ENCODE results near the gene TOMM22. TPM values are rescaled to one million over a fixed set of nuclear protein-coding genes. Genes with fewer than 3 reads are reported as not detected.
A peak's percentile ranks its signal among the peaks of the same experiment; 100 is the strongest.
"Not testable (repeated sequence)": the region's sequence is repeated elsewhere in the genome, so short reads cannot be mapped to it uniquely, and the experiment has no call there.

Gene TOMM22
- polyA plus RNA-seq: 10 to 100 TPM; 14.4 to 41.1 TPM

GRCh38 chr22:38681582-38682335 is at the start of gene TOMM22:
TOMM22 (plus strand) TSS chr22:38681957; CDS start chr22:38681979, 22 bp downstream.
- no peaks in the 10 kb centered on the region for H3K27me3 ChIP-seq (ENCODE audit: control insufficient read depth in 1 of 2, insufficient read depth in 2 of 2, low read length in 2 of 2)
- no peaks in the 10 kb centered on the region for H3K9me3 ChIP-seq (ENCODE audit: control insufficient read depth in 2 of 2, insufficient read depth in 1 of 2, low read depth in 1 of 2, low read length in 1 of 2)
- 0 to 1% methylated on average over 60 of the region's 60 CpGs for WGBS, 2 donors
- H3K36me3 ChIP-seq (ENCODE audit: control insufficient read depth in 2 of 2, insufficient read depth in 2 of 2, low read length in 1 of 2): peaks cover 10 to 16% of the 10 kb centered on the region in 2 donors
- peaks cover 0 to 4% of the 10 kb centered on the region in 2 donors for H3K4me1 ChIP-seq (ENCODE audit: control insufficient read depth in 2 of 2, insufficient read depth in 2 of 2, low read length in 1 of 2)
- H3K4me3 ChIP-seq (ENCODE audit: low read depth in 1 of 2, low read length in 2 of 2): peak within 1 kb of the TSS; percentile 70 to 84
- H3K27ac ChIP-seq (ENCODE audit: low read depth in 2 of 2, low read length in 1 of 2): peak within 1 kb of the TSS; percentile 54 to 58

GRCh38 chr22:38632528-38632927 is 49.2 kb upstream of the TOMM22 start:
- no peaks in the 10 kb centered on the region for H3K4me1 ChIP-seq (ENCODE audit: control insufficient read depth in 2 of 2, insufficient read depth in 2 of 2, low read length in 1 of 2)
- no peaks in the 10 kb centered on the region for H3K36me3 ChIP-seq (ENCODE audit: control insufficient read depth in 2 of 2, insufficient read depth in 2 of 2, low read length in 1 of 2)
- no peaks in the 10 kb centered on the region for H3K27me3 ChIP-seq (ENCODE audit: control insufficient read depth in 1 of 2, insufficient read depth in 2 of 2, low read length in 2 of 2)
- H3K4me3 ChIP-seq (ENCODE audit: low read depth in 1 of 2, low read length in 2 of 2): no peak overlapping the region
- WGBS, 2 donors: 70 to 77% methylated on average over 3 of the region's 3 CpGs
- H3K9me3 ChIP-seq (ENCODE audit: control insufficient read depth in 2 of 2, insufficient read depth in 1 of 2, low read depth in 1 of 2, low read length in 1 of 2): no peaks in the 10 kb centered on the region
- no peak overlapping the region for H3K27ac ChIP-seq (ENCODE audit: low read depth in 2 of 2, low read length in 1 of 2)

GRCh38 chr22:38638216-38638615 is 43.5 kb upstream of the TOMM22 start:
- no peaks in the 10 kb centered on the region for H3K36me3 ChIP-seq (ENCODE audit: control insufficient read depth in 2 of 2, insufficient read depth in 2 of 2, low read length in 1 of 2)
- no peaks in the 10 kb centered on the region for H3K9me3 ChIP-seq (ENCODE audit: control insufficient read depth in 2 of 2, insufficient read depth in 1 of 2, low read depth in 1 of 2, low read length in 1 of 2)
- no peak overlapping the region for H3K27ac ChIP-seq (ENCODE audit: low read depth in 2 of 2, low read length in 1 of 2)
- 87 to 90% methylated on average over 2 of the region's 2 CpGs for WGBS, 2 donors
- H3K27me3 ChIP-seq (ENCODE audit: control insufficient read depth in 1 of 2, insufficient read depth in 2 of 2, low read length in 2 of 2): peaks cover 0 to 5% of the 10 kb centered on the region in 2 donors
- H3K4me1 ChIP-seq (ENCODE audit: control insufficient read depth in 2 of 2, insufficient read depth in 2 of 2, low read length in 1 of 2): no peaks in the 10 kb centered on the region
- no peak overlapping the region for H3K4me3 ChIP-seq (ENCODE audit: low read depth in 1 of 2, low read length in 2 of 2)

- Histone ChIP-seq H3K9me3 (ENCODE audit: control insufficient read depth in 2 of 2, insufficient read depth in 1 of 2, low read depth in 1 of 2, low read length in 1 of 2) (no peaks in the 10 kb centered on the region), H3K4me3 (ENCODE audit: low read depth in 1 of 2, low read length in 2 of 2) (no peak overlapping the region), H3K27me3 (ENCODE audit: control insufficient read depth in 1 of 2, insufficient read depth in 2 of 2, low read length in 2 of 2) (peaks cover 0 to 5% of the 10 kb centered on the region in 2 donors), H3K27ac (ENCODE audit: low read depth in 2 of 2, low read length in 1 of 2) (no peak overlapping the region), H3K4me1 (ENCODE audit: control insufficient read depth in 2 of 2, insufficient read depth in 2 of 2, low read length in 1 of 2) (no peaks in the 10 kb centered on the region), H3K36me3 (ENCODE audit: control insufficient read depth in 2 of 2, insufficient read depth in 2 of 2, low read length in 1 of 2) (no peaks in the 10 kb centered on the region)
- 67 to 78% methylated on average over 3 of the region's 3 CpGs for WGBS, 2 donors
Observed at GRCh38 chr22:38638728-38639127, 43.0 kb upstream of the TOMM22 start.

- H3K9me3 ChIP-seq (ENCODE audit: control insufficient read depth in 2 of 2, insufficient read depth in 1 of 2, low read depth in 1 of 2, low read length in 1 of 2): no peaks in the 10 kb centered on the region
- H3K4me1 ChIP-seq (ENCODE audit: control insufficient read depth in 2 of 2, insufficient read depth in 2 of 2, low read length in 1 of 2): no peaks in the 10 kb centered on the region
- no peaks in the 10 kb centered on the region for H3K36me3 ChIP-seq (ENCODE audit: control insufficient read depth in 2 of 2, insufficient read depth in 2 of 2, low read length in 1 of 2)
- H3K4me3 ChIP-seq (ENCODE audit: low read depth in 1 of 2, low read length in 2 of 2): no peak overlapping the region
- 90 to 96% methylated on average over 12 to 13 of the region's 13 CpGs for WGBS, 2 donors
- no peak overlapping the region for H3K27ac ChIP-seq (ENCODE audit: low read depth in 2 of 2, low read length in 1 of 2)
- H3K27me3 ChIP-seq (ENCODE audit: control insufficient read depth in 1 of 2, insufficient read depth in 2 of 2, low read length in 2 of 2): peaks cover 0 to 5% of the 10 kb centered on the region in 2 donors
Observed at GRCh38 chr22:38641476-38642040, 40.2 kb upstream of the TOMM22 start.

GRCh38 chr22:38644245-38644644 is 37.5 kb upstream of the TOMM22 start:
- 93% methylated on average over 4 to 5 of the region's 5 CpGs for WGBS, 2 donors
- H3K27me3 ChIP-seq (ENCODE audit: control insufficient read depth in 1 of 2, insufficient read depth in 2 of 2, low read length in 2 of 2); H3K9me3 ChIP-seq (ENCODE audit: control insufficient read depth in 2 of 2, insufficient read depth in 1 of 2, low read depth in 1 of 2, low read length in 1 of 2); H3K4me3 ChIP-seq (ENCODE audit: low read depth in 1 of 2, low read length in 2 of 2); H3K27ac ChIP-seq (ENCODE audit: low read depth in 2 of 2, low read length in 1 of 2); H3K4me1 ChIP-seq (ENCODE audit: control insufficient read depth in 2 of 2, insufficient read depth in 2 of 2, low read length in 1 of 2); H3K36me3 ChIP-seq (ENCODE audit: control insufficient read depth in 2 of 2, insufficient read depth in 2 of 2, low read length in 1 of 2): not testable (repeated sequence)

GRCh38 chr22:38645430-38645829 is 36.3 kb upstream of the TOMM22 start:
- peaks cover 0 to 5% of the 10 kb centered on the region in 2 donors for H3K27me3 ChIP-seq (ENCODE audit: control insufficient read depth in 1 of 2, insufficient read depth in 2 of 2, low read length in 2 of 2)
- no peaks in the 10 kb centered on the region for H3K36me3 ChIP-seq (ENCODE audit: control insufficient read depth in 2 of 2, insufficient read depth in 2 of 2, low read length in 1 of 2)
- WGBS, 2 donors: 54 to 73% methylated on average over 6 of the region's 6 CpGs
- H3K4me1 ChIP-seq (ENCODE audit: control insufficient read depth in 2 of 2, insufficient read depth in 2 of 2, low read length in 1 of 2): no peaks in the 10 kb centered on the region
- H3K9me3 ChIP-seq (ENCODE audit: control insufficient read depth in 2 of 2, insufficient read depth in 1 of 2, low read depth in 1 of 2, low read length in 1 of 2): no peaks in the 10 kb centered on the region
- H3K4me3 ChIP-seq (ENCODE audit: low read depth in 1 of 2, low read length in 2 of 2): no peak overlapping the region
- H3K27ac ChIP-seq (ENCODE audit: low read depth in 2 of 2, low read length in 1 of 2): no peak overlapping the region

GRCh38 chr22:38649841-38650522 is 31.8 kb upstream of the TOMM22 start:
- WGBS, 2 donors: 76 to 80% methylated on average over 5 of the region's 5 CpGs

GRCh38 chr22:38652859-38653258 is 28.9 kb upstream of the TOMM22 start:
- Histone ChIP-seq H3K27ac (ENCODE audit: low read depth in 2 of 2, low read length in 1 of 2) (no peak overlapping the region), H3K27me3 (ENCODE audit: control insufficient read depth in 1 of 2, insufficient read depth in 2 of 2, low read length in 2 of 2) (no peaks in the 10 kb centered on the region), H3K4me1 (ENCODE audit: control insufficient read depth in 2 of 2, insufficient read depth in 2 of 2, low read length in 1 of 2) (peaks cover 2 to 6% of the 10 kb centered on the region in 2 donors), H3K9me3 (ENCODE audit: control insufficient read depth in 2 of 2, insufficient read depth in 1 of 2, low read depth in 1 of 2, low read length in 1 of 2) (no peaks in the 10 kb centered on the region), H3K4me3 (ENCODE audit: low read depth in 1 of 2, low read length in 2 of 2) (no peak overlapping the region), H3K36me3 (ENCODE audit: control insufficient read depth in 2 of 2, insufficient read depth in 2 of 2, low read length in 1 of 2) (no peaks in the 10 kb centered on the region)

More at GRCh38 chr22:38649841-38650522, 31.8 kb upstream of the TOMM22 start:
- H3K27ac ChIP-seq (ENCODE audit: low read depth in 2 of 2, low read length in 1 of 2): no peak overlapping the region
- H3K27me3 ChIP-seq (ENCODE audit: control insufficient read depth in 1 of 2, insufficient read depth in 2 of 2, low read length in 2 of 2): no peaks in the 10 kb centered on the region
- H3K9me3 ChIP-seq (ENCODE audit: control insufficient read depth in 2 of 2, insufficient read depth in 1 of 2, low read depth in 1 of 2, low read length in 1 of 2): no peaks in the 10 kb centered on the region
- no peak overlapping the region for H3K4me3 ChIP-seq (ENCODE audit: low read depth in 1 of 2, low read length in 2 of 2)
- H3K4me1 ChIP-seq (ENCODE audit: control insufficient read depth in 2 of 2, insufficient read depth in 2 of 2, low read length in 1 of 2): no peaks in the 10 kb centered on the region
- H3K36me3 ChIP-seq (ENCODE audit: control insufficient read depth in 2 of 2, insufficient read depth in 2 of 2, low read length in 1 of 2): no peaks in the 10 kb centered on the region
